ENCODE measurements around the gene GNAS-AS1.

The GNAS-AS1 gene

GRCh38 chr20:58802061-58802460, 48.6 kb downstream of the GNAS-AS1 start:
- H3K4me2 ChIP-seq: no peak overlapping the region
- H4K20me1 ChIP-seq (ENCODE audit: insufficient read depth): no peaks in the 10 kb centered on the region
- no peak overlapping the region for H3K9ac ChIP-seq
- no peaks in the 10 kb centered on the region for H3K36me3 ChIP-seq (ENCODE audit: insufficient read depth)
- H2AFZ ChIP-seq (ENCODE audit: low read depth): no peak overlapping the region
- H3K27me3 ChIP-seq (ENCODE audit: insufficient read depth, low read depth): peaks cover 90% of the 10 kb centered on the region
- H3K4me3 ChIP-seq (IDR thresholded peaks at IDR 0.05; ENCODE audit: insufficient read depth, low read depth, low read length): no peak overlapping the region
- H3K79me2 ChIP-seq (ENCODE audit: insufficient read depth, low read depth): no peaks in the 10 kb centered on the region
- H3K4me1 ChIP-seq (ENCODE audit: low read depth, poor library complexity, severe bottlenecking): no peaks in the 10 kb centered on the region
- H3K27ac ChIP-seq: no peak overlapping the region
- TF ChIP-seq CTCF (conservative IDR thresholded peaks at IDR 0.05; ENCODE audit: low read depth, low read length): no peak

GRCh38 chr20:58800134-58800871, 50.4 kb downstream of the GNAS-AS1 start:
- Histone ChIP-seq H4K20me1 (ENCODE audit: insufficient read depth) (no peaks in the 10 kb centered on the region), H3K27me3 (ENCODE audit: insufficient read depth, low read depth) (peaks cover 94% of the 10 kb centered on the region), H3K79me2 (ENCODE audit: insufficient read depth, low read depth) (no peaks in the 10 kb centered on the region), H3K36me3 (ENCODE audit: insufficient read depth) (no peaks in the 10 kb centered on the region), H3K27ac (no peak overlapping the region), H3K4me1 (ENCODE audit: low read depth, poor library complexity, severe bottlenecking) (no peaks in the 10 kb centered on the region), H3K9ac (no peak overlapping the region), H3K4me3 (IDR thresholded peaks at IDR 0.05; ENCODE audit: insufficient read depth, low read depth, low read length) (no peak overlapping the region), H3K4me2 (no peak overlapping the region), H2AFZ (ENCODE audit: low read depth) (no peak overlapping the region)
- TF ChIP-seq CTCF (conservative IDR thresholded peaks at IDR 0.05; ENCODE audit: low read depth, low read length): no peak

GRCh38 chr20:58797371-58798338, 53.0 kb downstream of the GNAS-AS1 start:
- Histone ChIP-seq H3K9ac (no peak overlapping the region), H3K36me3 (ENCODE audit: insufficient read depth) (no peaks in the 10 kb centered on the region), H3K4me3 (IDR thresholded peaks at IDR 0.05; ENCODE audit: insufficient read depth, low read depth, low read length) (no peak overlapping the region), H2AFZ (ENCODE audit: low read depth) (no peak overlapping the region), H3K4me2 (no peak overlapping the region), H3K27me3 (ENCODE audit: insufficient read depth, low read depth) (peaks cover 92% of the 10 kb centered on the region), H3K79me2 (ENCODE audit: insufficient read depth, low read depth) (no peaks in the 10 kb centered on the region), H3K27ac (no peak overlapping the region), H4K20me1 (ENCODE audit: insufficient read depth) (no peaks in the 10 kb centered on the region), H3K4me1 (ENCODE audit: low read depth, poor library complexity, severe bottlenecking) (no peaks in the 10 kb centered on the region)
- no peak for TF ChIP-seq CTCF (conservative IDR thresholded peaks at IDR 0.05; ENCODE audit: low read depth, low read length)

GRCh38 chr20:58795923-58796245, 54.8 kb downstream of the GNAS-AS1 start:
- no peak overlapping the region for H3K27ac ChIP-seq
- H3K4me1 ChIP-seq (ENCODE audit: low read depth, poor library complexity, severe bottlenecking): no peaks in the 10 kb centered on the region
- peaks cover 93% of the 10 kb centered on the region for H3K27me3 ChIP-seq (ENCODE audit: insufficient read depth, low read depth)
- H4K20me1 ChIP-seq (ENCODE audit: insufficient read depth): no peaks in the 10 kb centered on the region
- no peak overlapping the region for H3K4me2 ChIP-seq
- TF ChIP-seq CTCF (conservative IDR thresholded peaks at IDR 0.05; ENCODE audit: low read depth, low read length): no peak
- no peak overlapping the region for H3K9ac ChIP-seq
- no peak overlapping the region for H3K4me3 ChIP-seq (IDR thresholded peaks at IDR 0.05; ENCODE audit: insufficient read depth, low read depth, low read length)
- no peaks in the 10 kb centered on the region for H3K36me3 ChIP-seq (ENCODE audit: insufficient read depth)
- no peaks in the 10 kb centered on the region for H3K79me2 ChIP-seq (ENCODE audit: insufficient read depth, low read depth)
- H2AFZ ChIP-seq (ENCODE audit: low read depth): no peak overlapping the region

Measured in KMS-11 (cell line).